ENCODE results near the gene THADA. TPM values are rescaled to one million over a fixed set of nuclear protein-coding genes. Genes with fewer than 3 reads are reported as not detected.
A peak's percentile ranks its signal among the peaks of the same experiment; 100 is the strongest.

THADA gene
- total RNA-seq, 6 donors from 2014 or later, result 23.6 to 57.5 (median 37.3) TPM

GRCh38 chr2:43435746-43436145, 160.1 kb downstream of the THADA start:
- no peaks in the 10 kb centered on the region for H3K9me3 ChIP-seq
- no peak for TF ChIP-seq POLR2A (IDR thresholded peaks at IDR 0.05)
- no peak for TF ChIP-seq CTCF (IDR thresholded peaks at IDR 0.05)
- no peak for TF ChIP-seq POLR2AphosphoS5 (IDR thresholded peaks at IDR 0.05)
- TF ChIP-seq EP300 (IDR thresholded peaks at IDR 0.05), result no peak
- ATAC-seq (ENCODE audit: low FRiP score in 2 of 2) (no peak), DNase-seq (no peak)
- H3K4me1 ChIP-seq, result peaks cover 0 to 3% (median 0%) of the 10 kb centered on the region in 4 donors
- no peaks in the 10 kb centered on the region for H3K27me3 ChIP-seq
- no peak overlapping the region for H3K4me3 ChIP-seq
- no peak overlapping the region for H3K27ac ChIP-seq
- H3K36me3 ChIP-seq, result no peaks in the 10 kb centered on the region

GRCh38 chr2:43430489-43430888, 165.3 kb downstream of the THADA start:
- H3K36me3 ChIP-seq, result no peaks in the 10 kb centered on the region
- H3K9me3 ChIP-seq, result no peaks in the 10 kb centered on the region
- H3K4me3 ChIP-seq, result no peak overlapping the region
- no peak overlapping the region for H3K27ac ChIP-seq
- peaks cover 0 to 16% (median 11%) of the 10 kb centered on the region in 4 donors for H3K4me1 ChIP-seq
- TF ChIP-seq POLR2A (IDR thresholded peaks at IDR 0.05) (no peak), POLR2AphosphoS5 (IDR thresholded peaks at IDR 0.05) (no peak), CTCF (IDR thresholded peaks at IDR 0.05) (no peak), EP300 (IDR thresholded peaks at IDR 0.05) (no peak)
- DNase-seq (no peak), ATAC-seq (ENCODE audit: low FRiP score in 2 of 2) (no peak)
- H3K27me3 ChIP-seq, result no peaks in the 10 kb centered on the region
- WGBS, 2 donors, result 70 to 76% methylated on average over 2 of the region's 2 CpGs

- WGBS, 2 donors, result 74 to 84% methylated on average over 3 of the region's 3 CpGs
- H3K4me3 ChIP-seq, result no peak overlapping the region
- H3K4me1 ChIP-seq, result peaks cover 0 to 17% (median 13%) of the 10 kb centered on the region in 4 donors
- H3K27me3 ChIP-seq, result no peaks in the 10 kb centered on the region
- TF ChIP-seq POLR2AphosphoS5 (IDR thresholded peaks at IDR 0.05) (no peak), CTCF (IDR thresholded peaks at IDR 0.05) (no peak), EP300 (IDR thresholded peaks at IDR 0.05) (no peak), POLR2A (IDR thresholded peaks at IDR 0.05) (no peak)
- ATAC-seq (ENCODE audit: low FRiP score in 2 of 2) (no peak), DNase-seq (no peak)
- no peak overlapping the region for H3K27ac ChIP-seq
- H3K9me3 ChIP-seq, result no peaks in the 10 kb centered on the region
- no peaks in the 10 kb centered on the region for H3K36me3 ChIP-seq
Measured at GRCh38 chr2:43429369-43429768, 166.5 kb downstream of the THADA start.

GRCh38 chr2:43427032-43427424, 168.8 kb downstream of the THADA start:
- peak overlapping the region; percentile 19 to 55 (median 28) for H3K27ac ChIP-seq
- ATAC-seq (ENCODE audit: low FRiP score in 2 of 2) (no peak), DNase-seq (no peak)
- no peaks in the 10 kb centered on the region for H3K27me3 ChIP-seq
- no peaks in the 10 kb centered on the region for H3K9me3 ChIP-seq
- no peaks in the 10 kb centered on the region for H3K36me3 ChIP-seq
- 92 to 96% methylated on average over 8 of the region's 8 CpGs for WGBS, 2 donors
- H3K4me1 ChIP-seq, result peaks cover 0 to 17% (median 13%) of the 10 kb centered on the region in 4 donors
- no peak for TF ChIP-seq CTCF (IDR thresholded peaks at IDR 0.05)
- TF ChIP-seq EP300 (IDR thresholded peaks at IDR 0.05), result no peak
- no peak overlapping the region for H3K4me3 ChIP-seq

- no peaks in the 10 kb centered on the region for H3K27me3 ChIP-seq
- no peaks in the 10 kb centered on the region for H3K9me3 ChIP-seq
- ATAC-seq (ENCODE audit: low FRiP score in 2 of 2), result peak; percentile 69 to 94
- H3K4me1 ChIP-seq, result peaks cover 0 to 17% (median 13%) of the 10 kb centered on the region in 4 donors
- DNase-seq, result peak in 1 of 2 donors; percentile 64
- WGBS, 2 donors, result 55% methylated on average over 3 of the region's 3 CpGs
- H3K36me3 ChIP-seq, result no peaks in the 10 kb centered on the region
- no peak overlapping the region for H3K4me3 ChIP-seq
- TF ChIP-seq POLR2AphosphoS5 (IDR thresholded peaks at IDR 0.05) (no peak), POLR2A (IDR thresholded peaks at IDR 0.05) (no peak), EP300 (IDR thresholded peaks at IDR 0.05) (no peak), CTCF (IDR thresholded peaks at IDR 0.05) (no peak)
- H3K27ac ChIP-seq, result peak overlapping the region; percentile 19 to 55 (median 28)
Measured at GRCh38 chr2:43426305-43427031, 169.4 kb downstream of the THADA start.

All from upper lobe of left lung (tissue), 6 donors.